ENCODE results near the gene GPR17.

DNA sequence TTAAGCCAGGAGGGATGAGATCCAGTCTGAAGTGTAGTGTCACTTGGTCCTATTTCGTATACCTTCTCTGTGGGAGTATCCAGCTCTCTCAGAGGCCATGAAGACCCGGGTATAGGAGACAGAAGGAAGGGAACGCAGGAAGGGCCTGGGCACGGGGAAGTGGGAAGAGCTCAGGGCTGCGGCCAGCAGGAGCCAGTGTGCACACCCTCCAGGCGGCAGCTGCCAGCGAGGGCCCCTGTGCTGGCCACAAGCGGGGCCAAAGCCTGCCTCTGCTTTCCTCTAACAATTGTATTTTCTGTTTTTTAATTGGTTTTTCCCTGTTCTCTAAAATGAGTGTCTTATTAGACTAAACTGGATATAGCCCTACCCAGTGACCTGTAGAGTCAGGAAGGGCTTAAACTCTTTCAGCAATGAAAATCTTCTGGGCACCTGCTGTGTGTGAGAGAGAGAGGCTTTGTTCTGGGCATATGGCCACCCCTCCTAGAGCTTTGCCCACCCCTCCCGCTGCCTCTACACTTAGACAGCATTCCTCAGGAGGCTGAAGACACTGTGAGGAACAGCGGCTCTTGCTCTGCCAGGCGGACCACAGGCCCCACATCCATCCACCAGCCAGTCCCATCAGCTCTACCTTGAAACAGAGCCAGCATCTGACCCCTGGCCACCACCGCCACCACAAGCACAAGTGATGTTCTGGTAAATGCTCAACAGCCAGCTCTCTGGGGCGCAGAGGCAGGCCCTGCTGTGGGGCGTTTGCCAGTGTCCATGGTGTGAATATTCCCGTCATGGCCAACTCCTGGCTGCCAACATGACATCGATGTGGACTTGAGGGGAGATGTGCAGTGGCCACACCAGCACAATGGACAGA, 9.5 kb downstream of the GPR17 start:
- TF ChIP-seq, protein P1, sequence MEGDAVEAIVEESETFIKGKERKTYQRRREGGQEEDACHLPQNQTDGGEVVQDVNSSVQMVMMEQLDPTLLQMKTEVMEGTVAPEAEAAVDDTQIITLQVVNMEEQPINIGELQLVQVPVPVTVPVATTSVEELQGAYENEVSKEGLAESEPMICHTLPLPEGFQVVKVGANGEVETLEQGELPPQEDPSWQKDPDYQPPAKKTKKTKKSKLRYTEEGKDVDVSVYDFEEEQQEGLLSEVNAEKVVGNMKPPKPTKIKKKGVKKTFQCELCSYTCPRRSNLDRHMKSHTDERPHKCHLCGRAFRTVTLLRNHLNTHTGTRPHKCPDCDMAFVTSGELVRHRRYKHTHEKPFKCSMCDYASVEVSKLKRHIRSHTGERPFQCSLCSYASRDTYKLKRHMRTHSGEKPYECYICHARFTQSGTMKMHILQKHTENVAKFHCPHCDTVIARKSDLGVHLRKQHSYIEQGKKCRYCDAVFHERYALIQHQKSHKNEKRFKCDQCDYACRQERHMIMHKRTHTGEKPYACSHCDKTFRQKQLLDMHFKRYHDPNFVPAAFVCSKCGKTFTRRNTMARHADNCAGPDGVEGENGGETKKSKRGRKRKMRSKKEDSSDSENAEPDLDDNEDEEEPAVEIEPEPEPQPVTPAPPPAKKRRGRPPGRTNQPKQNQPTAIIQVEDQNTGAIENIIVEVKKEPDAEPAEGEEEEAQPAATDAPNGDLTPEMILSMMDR (IDR thresholded peaks at IDR 0.05 in 4 of 5, conservative IDR thresholded peaks at IDR 0.05 in 1 of 5): no peak
- no peak for TF ChIP-seq POLR2A (IDR thresholded peaks at IDR 0.05)
